Measurements from ENCODE around the gene SRGAP3.

SRGAP3 gene

GRCh38 chr3:9101286-9101685 is 148.2 kb downstream of the SRGAP3 start:
- TF ChIP-seq EZH2phosphoT487 (IDR thresholded peaks at IDR 0.05; ENCODE audit: low read depth) (no peak), CTCF (IDR thresholded peaks at IDR 0.05; ENCODE audit: low read depth, low read length) (no peak)

GRCh38 chr3:9100513-9100894 is 148.9 kb downstream of the SRGAP3 start:
- Histone ChIP-seq H3K9ac (ENCODE audit: low read length) (no peak overlapping the region), H3K9me3 (ENCODE audit: insufficient read depth, low read length) (no peaks in the 10 kb centered on the region), H3K36me3 (replicated peaks; ENCODE audit: low read depth, low read length) (no peaks in the 10 kb centered on the region), H3K79me2 (ENCODE audit: low read length) (no peaks in the 10 kb centered on the region), H3K4me3 (ENCODE audit: low read length) (no peak overlapping the region), H3K27ac (ENCODE audit: low read length) (no peak overlapping the region), H3K4me2 (ENCODE audit: low read length) (no peak overlapping the region; the same call in 1 of the 2 replicates), H3K27me3 (ENCODE audit: low read depth, low read length) (peaks cover 16% of the 10 kb centered on the region), H3K4me1 (ENCODE audit: low read length) (peaks cover 16% of the 10 kb centered on the region), H4K20me1 (ENCODE audit: insufficient read depth, low read length) (no peaks in the 10 kb centered on the region), H2AFZ (ENCODE audit: low read depth, low read length) (no peak overlapping the region)
- no peak for TF ChIP-seq EZH2phosphoT487 (IDR thresholded peaks at IDR 0.05; ENCODE audit: low read depth)
- no peak for TF ChIP-seq CTCF (IDR thresholded peaks at IDR 0.05; ENCODE audit: low read depth, low read length)

More at GRCh38 chr3:9101286-9101685, 148.2 kb downstream of the SRGAP3 start:
- no peaks in the 10 kb centered on the region for H3K79me2 ChIP-seq (ENCODE audit: low read length)
- no peak overlapping the region for H3K4me3 ChIP-seq (ENCODE audit: low read length)
- peaks cover 16% of the 10 kb centered on the region for H3K27me3 ChIP-seq (ENCODE audit: low read depth, low read length)
- H3K4me2 ChIP-seq (ENCODE audit: low read length), result no peak overlapping the region
- H4K20me1 ChIP-seq (ENCODE audit: insufficient read depth, low read length), result no peaks in the 10 kb centered on the region
- H3K36me3 ChIP-seq (replicated peaks; ENCODE audit: low read depth, low read length), result no peaks in the 10 kb centered on the region
- no peak overlapping the region for H2AFZ ChIP-seq (ENCODE audit: low read depth, low read length)
- H3K27ac ChIP-seq (ENCODE audit: low read length), result no peak overlapping the region
- no peak overlapping the region for H3K9ac ChIP-seq (ENCODE audit: low read length)
- H3K9me3 ChIP-seq (ENCODE audit: insufficient read depth, low read length), result no peaks in the 10 kb centered on the region
- peaks cover 16% of the 10 kb centered on the region for H3K4me1 ChIP-seq (ENCODE audit: low read length)

- Histone ChIP-seq H3K36me3 (replicated peaks; ENCODE audit: low read depth, low read length) (no peaks in the 10 kb centered on the region), H4K20me1 (ENCODE audit: insufficient read depth, low read length) (no peaks in the 10 kb centered on the region), H2AFZ (ENCODE audit: low read depth, low read length) (no peak overlapping the region), H3K9me3 (ENCODE audit: insufficient read depth, low read length) (no peaks in the 10 kb centered on the region), H3K4me1 (ENCODE audit: low read length) (peaks cover 16% of the 10 kb centered on the region), H3K4me3 (ENCODE audit: low read length) (no peak overlapping the region), H3K27ac (ENCODE audit: low read length) (no peak overlapping the region), H3K4me2 (ENCODE audit: low read length) (no peak overlapping the region), H3K9ac (ENCODE audit: low read length) (no peak overlapping the region), H3K79me2 (ENCODE audit: low read length) (no peaks in the 10 kb centered on the region), H3K27me3 (ENCODE audit: low read depth, low read length) (peaks cover 16% of the 10 kb centered on the region)
- TF ChIP-seq CTCF (IDR thresholded peaks at IDR 0.05; ENCODE audit: low read depth, low read length), result no peak
- TF ChIP-seq EZH2phosphoT487 (IDR thresholded peaks at IDR 0.05; ENCODE audit: low read depth), result no peak
These were observed 149.5 kb downstream of the SRGAP3 start for GRCh38 chr3:9099702-9100512.

GRCh38 chr3:9098716-9099675 is 150.4 kb downstream of the SRGAP3 start:
- Histone ChIP-seq H3K79me2 (ENCODE audit: low read length) (no peaks in the 10 kb centered on the region), H3K36me3 (replicated peaks; ENCODE audit: low read depth, low read length) (no peaks in the 10 kb centered on the region), H3K4me2 (ENCODE audit: low read length) (no peak overlapping the region), H3K4me1 (ENCODE audit: low read length) (peaks cover 16% of the 10 kb centered on the region), H3K9ac (ENCODE audit: low read length) (no peak overlapping the region), H3K4me3 (ENCODE audit: low read length) (no peak overlapping the region), H3K27me3 (ENCODE audit: low read depth, low read length) (peaks cover 16% of the 10 kb centered on the region), H3K27ac (ENCODE audit: low read length) (no peak overlapping the region), H2AFZ (ENCODE audit: low read depth, low read length) (no peak overlapping the region), H3K9me3 (ENCODE audit: insufficient read depth, low read length) (no peaks in the 10 kb centered on the region), H4K20me1 (ENCODE audit: insufficient read depth, low read length) (no peaks in the 10 kb centered on the region)
- TF ChIP-seq EZH2phosphoT487 (IDR thresholded peaks at IDR 0.05; ENCODE audit: low read depth) (no peak), CTCF (IDR thresholded peaks at IDR 0.05; ENCODE audit: low read depth, low read length) (no peak)

All from OCI-LY3 (cell line).